ENCODE results near the gene PPIE.
"Not testable (repeated sequence)": the region's sequence is repeated elsewhere in the genome, so short reads cannot be mapped to it uniquely, and the experiment has no call there.

Gene PPIE

GRCh38 chr1:39798859-39799769 is 60.4 kb downstream of the PPIE start:
- not testable (repeated sequence) for H2BK15ac ChIP-seq (ENCODE audit: low read depth, poor library complexity, severe bottlenecking); H3K79me1 ChIP-seq (replicated peaks; ENCODE audit: low read length, poor library complexity, severe bottlenecking); H2AK5ac ChIP-seq (ENCODE audit: low read length, severe bottlenecking); H3K18ac ChIP-seq (ENCODE audit: low read depth in 1 of 2, low read length in 2 of 2); H3K4me3 ChIP-seq (ENCODE audit: insufficient read depth in 1 of 2, low read depth in 1 of 2, low read length in 2 of 2); H3K36me3 ChIP-seq (ENCODE audit: control insufficient read depth in 1 of 2, insufficient read depth in 2 of 2, low read depth in 1 of 2, low read length in 2 of 2); H2BK120ac ChIP-seq (ENCODE audit: low read depth, low read length); H3K9me3 ChIP-seq (ENCODE audit: control insufficient read depth, low read length); H3K4me2 ChIP-seq (ENCODE audit: low read length, poor library complexity, severe bottlenecking); H3K9ac ChIP-seq (ENCODE audit: low read length); H2BK5ac ChIP-seq (ENCODE audit: low read depth, low read length, poor library complexity, severe bottlenecking); H3K27ac ChIP-seq (ENCODE audit: low read length, poor library complexity, severe bottlenecking); H4K8ac ChIP-seq (ENCODE audit: low read length); H3K4ac ChIP-seq (ENCODE audit: low read depth in 1 of 2, low read length in 2 of 2); H3K4me1 ChIP-seq (ENCODE audit: control insufficient read depth, insufficient read depth, low read depth, low read length); H3K23ac ChIP-seq (ENCODE audit: low read length in 2 of 2); H4K91ac ChIP-seq (ENCODE audit: low read length); H2AFZ ChIP-seq (ENCODE audit: low read depth, low read length)
- peak overlapping the region in 1 of 2 experiments; percentile 34 for H2BK12ac ChIP-seq (ENCODE audit: low read length in 2 of 2)
- H3K27me3 ChIP-seq (ENCODE audit: control insufficient read depth in 1 of 2, insufficient read depth in 1 of 2, low read length in 2 of 2): peaks cover 0 to 14% of the 10 kb centered on the region in 2 experiments
- H3K14ac ChIP-seq (ENCODE audit: low read length in 2 of 2): peak overlapping the region in 1 of 2 experiments; percentile 11
- peak; percentile 47 for DNase-seq
- WGBS: 69% methylated on average over 14 of the region's 26 CpGs

- no peak overlapping the region for H2BK5ac ChIP-seq (ENCODE audit: low read depth, low read length, poor library complexity, severe bottlenecking)
Measured at GRCh38 chr1:39799770-39800470, 61.2 kb downstream of the PPIE start.

DNA sequence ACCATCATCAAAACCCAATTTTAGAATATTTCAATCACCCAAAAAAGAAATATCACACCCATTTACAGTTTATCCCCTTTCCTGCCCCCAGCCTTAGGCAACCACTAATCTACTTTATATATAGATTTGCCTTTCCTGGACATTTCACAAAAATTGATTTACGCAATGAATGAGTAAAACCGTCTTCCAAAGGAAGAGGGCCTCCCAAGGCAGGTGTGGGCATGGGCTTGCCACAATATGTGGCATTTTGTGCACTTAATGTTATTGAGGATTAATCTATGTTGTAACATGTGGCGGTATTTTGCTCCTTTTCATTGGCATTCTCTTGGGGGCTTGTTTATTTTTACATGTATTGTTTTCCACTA is 61.8 kb downstream of the PPIE start:
- Histone ChIP-seq H2BK5ac (ENCODE audit: low read depth, low read length, poor library complexity, severe bottlenecking) (no peak overlapping the region), H4K8ac (ENCODE audit: low read length) (no peak overlapping the region), H4K91ac (ENCODE audit: low read length) (no peak overlapping the region), H3K4me2 (ENCODE audit: low read length, poor library complexity, severe bottlenecking) (no peak overlapping the region), H3K4ac (ENCODE audit: low read depth in 1 of 2, low read length in 2 of 2) (no peak overlapping the region), H2AFZ (ENCODE audit: low read depth, low read length) (no peak overlapping the region), H3K4me1 (ENCODE audit: control insufficient read depth, insufficient read depth, low read depth, low read length) (peaks cover 4% of the 10 kb centered on the region), H2BK15ac (ENCODE audit: low read depth, poor library complexity, severe bottlenecking) (no peak overlapping the region), H3K23ac (ENCODE audit: low read length in 2 of 2) (no peak overlapping the region), H3K79me1 (replicated peaks; ENCODE audit: low read length, poor library complexity, severe bottlenecking) (no peaks in the 10 kb centered on the region), H3K18ac (ENCODE audit: low read depth in 1 of 2, low read length in 2 of 2) (no peak overlapping the region), H2BK120ac (ENCODE audit: low read depth, low read length) (no peak overlapping the region), H3K27me3 (ENCODE audit: control insufficient read depth in 1 of 2, insufficient read depth in 1 of 2, low read length in 2 of 2) (peaks cover 0 to 8% of the 10 kb centered on the region in 2 experiments), H3K14ac (ENCODE audit: low read length in 2 of 2) (no peak overlapping the region), H3K9me3 (ENCODE audit: control insufficient read depth, low read length) (peaks cover 2% of the 10 kb centered on the region), H2BK12ac (ENCODE audit: low read length in 2 of 2) (no peak overlapping the region), H3K36me3 (ENCODE audit: control insufficient read depth in 1 of 2, insufficient read depth in 2 of 2, low read depth in 1 of 2, low read length in 2 of 2) (no peaks in the 10 kb centered on the region), H3K27ac (ENCODE audit: low read length, poor library complexity, severe bottlenecking) (no peak overlapping the region), H3K4me3 (ENCODE audit: insufficient read depth in 1 of 2, low read depth in 1 of 2, low read length in 2 of 2) (no peak overlapping the region), H2AK5ac (ENCODE audit: low read length, severe bottlenecking) (no peak overlapping the region), H3K9ac (ENCODE audit: low read length) (peak overlapping the region; percentile 24)
- DNase-seq: no peak
- 68% methylated on average over 2 of the region's 3 CpGs for WGBS

More at GRCh38 chr1:39799770-39800470, 61.2 kb downstream of the PPIE start:
- Histone ChIP-seq H3K79me1 (replicated peaks; ENCODE audit: low read length, poor library complexity, severe bottlenecking) (no peaks in the 10 kb centered on the region), H3K36me3 (ENCODE audit: control insufficient read depth in 1 of 2, insufficient read depth in 2 of 2, low read depth in 1 of 2, low read length in 2 of 2) (no peaks in the 10 kb centered on the region), H3K9ac (ENCODE audit: low read length) (peak overlapping the region; percentile 24), H2BK15ac (ENCODE audit: low read depth, poor library complexity, severe bottlenecking) (no peak overlapping the region), H3K23ac (ENCODE audit: low read length in 2 of 2) (no peak overlapping the region), H3K27me3 (ENCODE audit: control insufficient read depth in 1 of 2, insufficient read depth in 1 of 2, low read length in 2 of 2) (peaks cover 0 to 10% of the 10 kb centered on the region in 2 experiments), H3K18ac (ENCODE audit: low read depth in 1 of 2, low read length in 2 of 2) (no peak overlapping the region), H2AFZ (ENCODE audit: low read depth, low read length) (peak overlapping the region; percentile 36), H2BK12ac (ENCODE audit: low read length in 2 of 2) (no peak overlapping the region), H3K9me3 (ENCODE audit: control insufficient read depth, low read length) (peaks cover 2% of the 10 kb centered on the region), H3K4me2 (ENCODE audit: low read length, poor library complexity, severe bottlenecking) (peak overlapping the region; percentile 44), H3K27ac (ENCODE audit: low read length, poor library complexity, severe bottlenecking) (no peak overlapping the region), H3K4ac (ENCODE audit: low read depth in 1 of 2, low read length in 2 of 2) (no peak overlapping the region), H3K14ac (ENCODE audit: low read length in 2 of 2) (no peak overlapping the region), H4K91ac (ENCODE audit: low read length) (no peak overlapping the region), H2BK120ac (ENCODE audit: low read depth, low read length) (no peak overlapping the region), H4K8ac (ENCODE audit: low read length) (no peak overlapping the region), H3K4me3 (ENCODE audit: insufficient read depth in 1 of 2, low read depth in 1 of 2, low read length in 2 of 2) (no peak overlapping the region), H2AK5ac (ENCODE audit: low read length, severe bottlenecking) (no peak overlapping the region), H3K4me1 (ENCODE audit: control insufficient read depth, insufficient read depth, low read depth, low read length) (peaks cover 4% of the 10 kb centered on the region)
- DNase-seq: peak; percentile 86
- WGBS: 6% methylated on average over 7 of the region's 8 CpGs
